Jurkat, Clone E6-1 (cell line): ENCODE data around the gene DNASE2. TPM values are rescaled to one million over a fixed set of nuclear protein-coding genes. Genes with fewer than 3 reads are reported as not detected.
"Not testable (repeated sequence)": the region's sequence is repeated elsewhere in the genome, so short reads cannot be mapped to it uniquely, and the experiment has no call there.

ENCODE experiments used
- DNase-seq: peaks from one replicate; pipeline ENCODE4 v3.0.0-alpha.2; 2011; ENCODE audit warnings: low read depth, low spot score
- H3K4me3 ChIP-seq: 2 replicates; pipeline ENCODE4 v1.5.1; 2011; ENCODE audit warnings: mild to moderate bottlenecking, low read length, control low read depth, moderate library complexity
- polyA plus RNA-seq: library from polyadenylated mRNA; unstranded; fragments of >200 nt; gene quantifications from one replicate; pipeline ENCODE4 v1.2.1, GENCODE V29; 2012; ENCODE audit warnings: missing spikeins; ENCODE audit not compliant: insufficient read length, insufficient read depth

The DNASE2 gene, protein sequence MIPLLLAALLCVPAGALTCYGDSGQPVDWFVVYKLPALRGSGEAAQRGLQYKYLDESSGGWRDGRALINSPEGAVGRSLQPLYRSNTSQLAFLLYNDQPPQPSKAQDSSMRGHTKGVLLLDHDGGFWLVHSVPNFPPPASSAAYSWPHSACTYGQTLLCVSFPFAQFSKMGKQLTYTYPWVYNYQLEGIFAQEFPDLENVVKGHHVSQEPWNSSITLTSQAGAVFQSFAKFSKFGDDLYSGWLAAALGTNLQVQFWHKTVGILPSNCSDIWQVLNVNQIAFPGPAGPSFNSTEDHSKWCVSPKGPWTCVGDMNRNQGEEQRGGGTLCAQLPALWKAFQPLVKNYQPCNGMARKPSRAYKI
- polyA plus RNA-seq: 4.4 TPM

DNA sequence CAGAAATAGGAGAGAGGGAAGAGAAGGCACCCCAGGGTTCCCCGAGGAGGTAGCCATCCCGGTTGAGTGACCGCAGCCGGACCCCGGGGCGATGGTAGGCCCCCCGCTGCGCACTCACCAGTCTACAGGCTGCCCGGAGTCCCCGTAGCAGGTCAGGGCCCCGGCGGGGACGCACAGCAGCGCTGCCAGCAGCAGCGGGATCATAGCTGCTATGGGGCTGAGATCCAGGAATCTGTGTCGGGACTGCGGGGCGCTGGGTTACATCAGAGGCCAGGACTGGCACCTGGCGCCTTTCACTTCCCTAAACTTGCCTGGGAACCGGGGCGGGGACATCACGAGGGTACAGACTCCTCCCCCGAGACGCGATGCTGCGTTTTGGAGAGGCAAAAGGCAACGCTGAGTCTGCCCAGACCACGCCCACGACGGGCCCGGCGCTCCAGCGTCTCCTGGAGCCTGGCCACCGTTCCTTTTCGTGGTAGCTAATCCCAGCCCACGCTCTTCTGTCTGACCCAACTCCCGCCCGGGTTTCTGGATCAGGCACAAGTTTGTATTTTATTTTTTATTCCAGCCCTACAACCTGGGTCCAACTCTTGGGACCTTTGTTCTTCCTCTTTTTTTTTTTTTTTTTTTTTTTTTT lies at the start of gene DNASE2:
TSS of gene DNASE2 (minus strand) at position 278 of the 637 bp plus-strand sequence. CDS start at position 204, 74 bp downstream.
- H3K4me3 ChIP-seq: peak within 1 kb of the TSS; percentile 75
- DNase-seq: peak; percentile 88

DNA sequence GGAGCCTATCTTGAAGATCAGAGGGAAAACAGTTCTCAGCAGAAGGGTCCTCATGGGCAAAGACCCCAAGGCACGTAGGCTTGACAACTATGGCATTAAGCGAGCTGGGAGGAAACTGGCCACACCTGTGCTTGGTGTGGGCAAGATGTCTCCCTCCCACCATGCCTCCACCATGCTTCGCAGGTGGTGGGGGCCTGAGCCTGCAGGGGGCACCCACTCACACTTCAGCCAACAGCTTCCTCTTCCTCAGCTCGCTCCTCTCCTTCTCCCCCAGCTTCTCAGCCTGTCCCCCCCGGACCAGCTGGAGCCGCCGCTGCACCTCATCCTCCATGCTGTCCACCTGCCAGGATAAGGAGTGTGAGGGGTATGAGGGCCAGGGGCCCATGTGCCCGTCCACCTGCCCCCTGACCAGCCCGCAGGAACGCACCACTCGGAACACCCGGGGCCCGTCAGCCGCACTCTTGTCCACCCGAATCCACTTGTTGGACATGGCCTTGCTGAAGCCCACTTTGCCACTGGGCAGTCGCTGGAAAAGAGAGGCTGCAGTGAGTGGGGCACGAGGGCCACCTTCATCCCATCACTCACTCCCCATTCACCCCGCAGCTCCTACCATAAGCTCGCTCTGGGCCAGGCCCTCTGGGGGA lies 48.9 kb upstream of the DNASE2 start:
- H3K4me3 ChIP-seq: no peak overlapping the region
- no peak for DNase-seq

DNA sequence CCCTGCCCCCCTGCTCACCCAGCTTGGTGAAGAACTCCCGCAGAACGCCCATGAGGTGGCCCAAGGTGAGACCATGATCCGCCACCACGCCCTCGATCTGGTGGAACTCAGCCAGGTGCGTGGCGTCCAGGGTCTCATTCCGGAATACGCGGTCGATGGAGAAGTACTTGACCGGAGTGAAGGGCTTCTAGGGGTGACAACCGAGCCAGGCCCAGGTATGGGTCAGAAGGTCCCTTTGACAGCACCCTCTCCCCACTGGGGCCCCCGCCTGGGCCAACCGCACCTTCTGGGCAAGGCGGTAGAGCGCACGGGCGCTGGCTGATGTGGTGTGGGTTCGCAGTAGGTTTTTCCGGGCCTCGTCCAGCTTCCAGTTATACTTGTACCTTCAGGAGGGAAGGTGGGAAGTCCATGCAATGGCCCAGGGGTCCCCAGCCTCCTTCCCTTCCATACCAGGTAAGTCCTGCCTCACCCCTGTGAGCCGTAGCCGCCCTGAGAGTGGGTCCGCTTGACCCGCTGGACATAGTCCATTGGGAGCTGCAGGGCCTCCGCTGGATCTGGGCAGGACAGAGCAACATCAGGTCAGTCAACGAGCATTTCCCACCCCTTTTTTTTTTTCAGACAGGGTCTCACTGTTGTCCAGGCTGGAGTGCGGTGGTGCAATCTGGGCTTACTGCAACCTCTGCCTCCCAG lies 43.5 kb upstream of the DNASE2 start:
- no peak for DNase-seq
- no peak overlapping the region for H3K4me3 ChIP-seq

DNA sequence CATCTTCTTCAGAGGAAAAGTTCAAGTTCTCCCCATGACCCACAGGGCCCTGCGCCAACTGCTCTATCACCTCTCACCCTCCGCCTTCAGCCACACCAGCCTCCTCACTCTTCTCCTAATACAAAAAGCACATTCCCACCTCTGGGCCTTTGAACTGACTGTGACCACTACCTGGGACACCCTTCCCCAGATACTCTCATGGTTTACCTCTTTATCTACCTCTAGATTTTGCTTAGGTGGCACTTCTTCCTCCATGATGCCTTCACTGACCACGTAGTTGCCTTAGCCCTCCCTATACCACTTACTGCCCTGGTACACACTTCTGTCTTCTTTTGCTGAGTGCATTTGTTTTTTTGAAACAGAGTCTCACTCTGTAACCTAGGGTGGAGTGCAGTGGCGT lies 41.7 kb upstream of the DNASE2 start:
- H3K4me3 ChIP-seq: no peak overlapping the region
- DNase-seq: no peak

DNA sequence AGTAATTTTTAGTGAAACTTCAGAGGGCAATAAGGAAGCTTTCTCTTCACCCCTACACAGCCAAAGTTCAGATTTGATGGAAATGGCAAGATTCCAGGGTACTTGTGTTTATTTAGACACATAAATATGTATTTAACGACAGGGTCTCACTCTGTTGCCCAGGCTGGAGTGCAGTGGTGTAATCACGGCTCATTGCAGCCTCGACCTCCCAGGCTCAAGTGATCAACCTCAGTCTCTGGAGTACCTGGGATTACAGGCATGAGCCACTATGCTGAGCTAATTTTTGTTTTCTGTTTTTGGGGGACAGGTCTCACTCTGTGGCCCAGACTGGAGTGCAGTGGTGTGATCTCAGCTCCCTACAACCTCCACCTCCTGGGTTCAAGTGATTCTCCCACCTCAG lies 39.8 kb upstream of the DNASE2 start:
- H3K4me3 ChIP-seq: no peak overlapping the region
- DNase-seq: no peak

DNA sequence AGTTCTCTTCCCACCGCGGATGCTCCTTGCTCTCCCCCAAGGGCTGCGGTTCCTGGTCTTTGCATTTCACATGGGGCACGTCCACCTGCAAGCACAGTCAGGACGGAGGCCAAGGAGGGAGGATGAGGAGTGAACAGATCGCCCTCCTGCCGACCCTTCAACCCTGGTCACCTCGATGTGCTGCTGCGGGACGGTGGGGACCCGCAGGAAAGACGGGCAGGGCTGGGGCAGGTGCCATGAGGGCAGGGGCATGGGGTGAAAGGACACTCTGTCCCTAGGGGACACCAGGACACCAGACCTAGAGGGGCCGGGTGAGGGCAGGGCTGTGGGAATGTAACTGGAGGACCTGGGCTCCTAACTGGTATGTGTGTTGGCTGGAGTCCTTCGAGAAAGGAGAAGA lies 37.0 kb upstream of the DNASE2 start:
- DNase-seq: no peak
- H3K4me3 ChIP-seq: no peak overlapping the region; the same call in 1 of the 2 replicates

DNA sequence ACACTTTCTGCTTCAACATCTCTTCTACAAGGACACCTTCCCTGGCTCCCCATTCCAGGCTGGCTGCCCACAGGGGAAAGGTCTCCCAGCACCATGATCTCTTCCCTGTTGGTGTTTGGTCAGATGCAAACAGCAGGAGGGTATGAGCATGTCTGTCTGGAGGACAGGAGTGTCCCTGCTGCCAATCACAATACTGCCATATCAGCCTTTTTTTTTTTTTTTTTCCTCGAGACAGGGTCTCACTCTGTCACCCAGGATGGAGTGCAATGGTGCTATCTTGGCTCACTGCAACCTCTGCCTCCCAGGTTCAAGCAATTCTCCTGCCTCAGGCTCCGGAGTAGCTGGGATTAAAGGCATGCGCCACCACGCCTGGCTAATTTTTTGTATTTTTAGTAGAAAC lies 34.6 kb upstream of the DNASE2 start:
- not testable (repeated sequence) for H3K4me3 ChIP-seq, DNase-seq

DNA sequence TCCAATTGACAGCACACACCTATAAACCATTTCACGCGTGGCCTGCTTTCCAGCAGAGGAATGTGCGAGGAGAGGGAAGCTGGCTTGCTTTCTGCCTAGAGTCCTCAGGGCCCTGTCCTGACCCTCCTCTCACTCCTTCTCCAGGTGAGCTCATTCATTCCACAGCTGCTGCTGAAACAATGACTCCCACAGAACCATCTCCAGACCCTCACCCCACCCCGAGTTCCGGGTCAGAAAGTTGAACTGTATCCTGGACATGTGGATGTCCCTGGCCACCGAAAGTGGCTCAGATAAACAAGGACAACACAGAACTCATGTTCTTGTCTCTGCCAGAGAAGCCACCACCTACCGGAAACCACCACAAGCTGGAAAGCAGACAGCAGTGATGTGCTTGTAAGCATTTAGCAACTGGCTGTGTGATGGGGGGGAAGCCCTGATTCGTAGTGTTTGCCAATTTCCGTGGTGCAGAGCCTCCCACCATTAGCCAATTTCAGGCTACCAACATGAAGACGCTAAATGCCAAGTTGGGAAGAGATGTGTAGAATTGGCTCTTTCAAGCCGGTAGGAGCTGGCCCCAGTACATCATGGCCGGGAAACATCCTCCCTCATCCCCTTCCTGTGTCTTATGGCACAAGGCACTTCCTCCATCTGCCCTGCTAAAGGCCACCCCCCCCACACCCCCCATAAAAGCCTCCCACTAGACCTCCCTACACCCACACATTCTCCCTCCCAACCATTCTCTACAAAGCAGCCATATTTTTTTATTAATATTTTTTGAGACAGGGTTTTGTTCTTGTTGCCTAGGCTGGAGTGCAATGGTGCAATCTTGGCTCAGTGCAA lies 32.8 kb upstream of the DNASE2 start:
- H3K4me3 ChIP-seq: peak overlapping the region; percentile 47
- DNase-seq: peak; percentile 92

DNA sequence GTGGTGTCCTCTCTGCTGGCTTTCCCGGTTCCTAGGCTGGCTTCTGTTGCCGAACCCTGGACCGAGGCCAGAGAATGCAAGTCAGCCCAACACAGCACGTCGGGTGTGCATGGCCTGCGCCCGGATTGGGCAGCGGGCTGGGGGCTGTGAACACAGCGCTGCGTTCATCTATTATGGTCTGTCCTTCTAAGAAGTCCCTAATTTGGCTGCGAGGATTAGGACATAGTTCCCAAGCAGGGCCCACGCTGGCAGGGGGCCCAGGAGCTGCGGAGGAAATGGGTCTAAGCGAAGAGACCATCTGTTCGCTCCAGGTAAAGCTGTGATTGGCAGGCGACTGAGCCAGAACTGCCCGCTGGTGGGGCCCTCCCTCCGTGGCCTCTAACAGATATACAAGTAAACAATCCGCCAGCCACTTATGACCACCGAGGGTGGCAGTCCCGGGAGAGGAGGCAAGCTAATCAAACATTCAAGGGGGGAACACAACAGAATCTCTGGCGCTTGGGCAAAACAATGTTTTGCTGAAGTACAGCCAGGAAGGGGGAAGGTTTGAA lies 31.8 kb upstream of the DNASE2 start:
- DNase-seq: no peak
- H3K4me3 ChIP-seq: no peak overlapping the region

DNA sequence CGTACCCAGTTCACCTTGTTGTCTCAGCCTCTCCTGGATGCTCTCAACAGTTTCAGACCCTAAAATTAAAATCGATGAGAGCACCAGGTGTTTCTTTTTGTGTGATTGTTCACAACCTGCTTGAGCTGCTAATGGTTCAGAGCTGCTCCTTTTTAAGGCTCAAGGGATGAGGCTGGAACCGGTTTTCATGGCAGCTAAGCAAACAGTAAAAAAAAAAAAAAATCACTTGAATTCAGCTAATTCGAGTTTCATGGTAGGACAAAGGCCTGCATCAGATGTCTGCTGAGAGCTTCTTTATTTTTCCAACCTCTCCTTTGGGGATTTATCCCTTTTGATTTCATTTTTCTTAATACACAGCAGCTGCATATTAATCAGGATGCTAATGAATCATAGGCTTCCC lies 31.3 kb upstream of the DNASE2 start:
- no peak overlapping the region for H3K4me3 ChIP-seq
- DNase-seq: no peak

DNA sequence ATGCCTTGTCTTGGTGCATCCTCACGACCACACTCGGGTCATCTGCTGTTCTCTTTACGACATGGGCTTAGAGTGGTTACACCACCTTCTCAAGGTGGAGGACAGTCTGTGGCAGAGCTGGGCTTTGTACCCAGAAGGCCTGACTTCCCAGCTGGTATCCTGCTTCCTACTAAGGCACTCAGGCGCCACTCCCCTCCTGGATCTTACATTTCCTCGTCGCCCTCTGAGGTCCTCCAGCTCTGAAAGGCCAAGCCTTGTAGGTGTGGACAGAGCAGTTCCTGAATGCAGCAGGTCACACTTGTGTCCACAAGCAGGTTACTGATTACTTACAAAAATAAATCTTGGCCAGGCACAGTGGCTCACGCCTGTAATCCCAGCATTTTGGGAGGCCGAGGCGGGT lies 25.9 kb upstream of the DNASE2 start:
- no peak for DNase-seq
- no peak overlapping the region for H3K4me3 ChIP-seq

DNA sequence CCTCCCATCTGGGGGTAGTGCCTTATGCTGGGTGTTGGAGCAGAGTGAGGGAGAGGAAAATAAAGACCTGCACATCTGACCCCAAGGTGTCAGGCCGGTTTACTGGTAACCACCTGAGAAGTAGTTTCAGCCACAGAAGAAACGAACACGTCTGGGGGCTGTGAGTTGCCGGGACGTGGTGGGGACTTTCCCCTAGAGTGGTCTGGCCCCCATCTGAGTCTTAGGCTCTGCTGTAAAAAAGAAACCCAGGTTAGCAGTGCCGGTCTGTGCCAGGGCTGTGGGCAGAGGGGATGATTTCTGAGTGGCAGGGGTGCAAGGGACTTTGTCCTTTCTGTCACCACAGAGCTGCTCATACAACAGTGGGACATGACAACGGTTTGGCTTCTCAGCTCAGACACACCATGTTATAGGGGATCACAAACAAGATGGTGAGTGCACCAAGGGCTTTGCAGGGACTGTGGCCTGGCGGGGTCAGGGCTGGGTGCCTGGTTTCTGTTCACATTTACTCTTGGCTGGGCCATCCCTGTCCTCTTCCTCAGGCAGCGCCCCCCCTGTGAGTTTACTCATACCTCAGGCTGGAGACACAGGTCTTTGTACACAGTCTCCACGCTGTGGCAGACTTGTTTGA lies 18.8 kb upstream of the DNASE2 start:
- H3K4me3 ChIP-seq: no peak overlapping the region
- DNase-seq: no peak

DNA sequence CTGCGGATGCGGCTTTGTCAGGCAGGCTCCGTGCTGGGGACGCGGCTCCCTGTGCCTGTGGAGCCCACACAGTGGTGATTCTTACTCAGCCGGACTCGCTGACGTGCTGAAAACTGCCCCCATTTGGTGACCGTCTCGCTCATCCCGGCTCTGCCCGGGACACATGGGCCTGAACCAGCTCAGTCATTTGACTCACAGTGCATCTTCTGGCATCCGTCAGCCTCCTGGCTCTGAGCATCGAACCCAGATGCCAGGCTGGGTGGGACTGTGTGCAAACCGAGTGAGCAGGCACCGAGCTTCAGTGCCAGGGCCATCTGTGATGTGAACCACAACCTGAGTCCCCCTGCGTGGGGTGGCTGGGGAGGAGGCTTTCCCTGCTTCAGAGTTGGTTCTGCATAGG lies 15.2 kb upstream of the DNASE2 start:
- DNase-seq: no peak

DNA sequence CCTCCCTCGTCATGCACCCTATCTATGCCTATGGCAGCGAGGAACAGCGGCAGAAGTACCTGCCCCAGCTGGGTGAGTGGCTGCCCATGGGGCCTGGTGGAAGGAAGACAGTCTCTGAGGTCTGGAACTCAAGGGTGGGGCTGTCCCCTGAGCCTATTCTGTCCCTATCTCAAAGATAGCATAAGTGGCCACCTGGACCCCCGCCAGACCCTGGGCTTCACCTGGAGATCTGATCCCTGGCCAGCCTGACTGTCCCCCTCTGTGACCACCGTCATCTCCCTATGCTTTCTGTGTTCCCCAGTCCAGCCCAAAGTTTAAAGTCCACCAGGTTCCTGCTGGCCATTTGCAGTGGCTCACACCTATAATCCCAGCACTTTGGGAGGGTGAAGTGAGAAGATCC lies 12.3 kb upstream of the DNASE2 start:
- no peak overlapping the region for H3K4me3 ChIP-seq
- DNase-seq: no peak

More for the DNA sequence above, 15.2 kb upstream of the DNASE2 start:
- no peak overlapping the region for H3K4me3 ChIP-seq

DNA sequence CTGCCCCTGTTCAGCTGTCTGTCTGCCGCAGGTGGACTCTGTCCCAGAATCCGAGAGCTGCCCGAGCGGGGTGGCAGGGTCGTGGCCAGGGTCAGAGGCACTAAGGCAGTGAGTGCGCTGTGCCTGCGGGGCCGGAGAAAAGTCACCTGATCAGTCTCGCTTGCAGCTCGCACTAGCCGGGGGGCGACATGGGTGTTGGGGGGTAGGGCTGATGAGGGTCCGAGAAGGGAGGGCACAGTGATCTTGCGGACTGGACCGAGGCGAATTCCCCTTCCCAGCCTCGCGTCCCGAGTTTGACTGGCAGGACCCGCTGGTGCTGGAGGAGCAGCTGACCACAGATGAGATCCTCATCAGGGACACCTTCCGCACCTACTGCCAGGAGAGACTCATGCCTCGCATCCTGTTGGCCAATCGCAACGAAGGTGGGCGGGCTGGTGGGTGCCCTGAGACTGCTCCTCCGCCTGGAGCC lies 10.3 kb upstream of the DNASE2 start:
- no peak for DNase-seq

DNA sequence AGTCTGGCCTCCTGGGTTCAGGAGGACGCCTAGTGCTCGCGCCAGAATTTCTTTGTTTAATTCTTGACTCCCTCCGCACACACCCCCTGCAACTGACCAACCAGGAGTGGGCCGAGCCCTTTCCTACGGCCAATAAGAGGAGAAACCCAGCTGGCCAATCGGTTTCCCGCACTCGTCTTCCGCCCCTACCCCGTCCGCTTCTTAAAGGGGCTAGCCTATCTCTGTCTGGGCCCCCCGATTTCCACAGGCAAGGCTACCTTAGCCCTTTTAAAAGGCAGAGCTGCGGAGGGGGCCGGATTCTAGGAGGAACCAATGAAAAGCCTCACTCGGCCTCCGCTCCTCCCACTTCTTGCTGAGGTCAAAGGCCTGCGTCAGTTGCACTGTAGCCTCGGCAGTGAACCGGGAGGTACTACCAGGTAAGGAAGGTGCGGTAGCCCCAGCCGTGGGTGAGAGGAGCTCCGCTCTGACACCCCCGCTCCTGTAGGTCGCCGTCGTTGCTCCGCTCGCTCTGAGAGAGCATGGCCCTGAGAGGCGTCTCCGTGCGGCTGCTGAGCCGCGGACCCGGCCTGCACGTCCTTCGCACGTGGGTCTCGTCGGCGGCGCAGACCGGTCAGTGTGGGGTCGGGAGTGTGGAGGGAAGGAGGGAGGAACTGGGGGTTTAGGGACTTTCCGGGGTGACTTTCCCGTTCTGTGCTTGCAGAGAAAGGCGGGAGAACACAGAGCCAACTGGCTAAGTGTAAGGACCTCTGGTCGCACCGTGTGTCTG lies 9.7 kb upstream of the DNASE2 start, which contains the start of gene GCDH:
TSS of gene GCDH (plus strand) at position 374 of the 766 bp plus-strand sequence. CDS start at position 519, 145 bp downstream.
- H3K4me3 ChIP-seq: peak within 1 kb of the TSS; percentile 97
- peak; percentile 99 for DNase-seq

More for the DNA sequence above, 10.3 kb upstream of the DNASE2 start:
- H3K4me3 ChIP-seq: peak overlapping the region; percentile 97

DNA sequence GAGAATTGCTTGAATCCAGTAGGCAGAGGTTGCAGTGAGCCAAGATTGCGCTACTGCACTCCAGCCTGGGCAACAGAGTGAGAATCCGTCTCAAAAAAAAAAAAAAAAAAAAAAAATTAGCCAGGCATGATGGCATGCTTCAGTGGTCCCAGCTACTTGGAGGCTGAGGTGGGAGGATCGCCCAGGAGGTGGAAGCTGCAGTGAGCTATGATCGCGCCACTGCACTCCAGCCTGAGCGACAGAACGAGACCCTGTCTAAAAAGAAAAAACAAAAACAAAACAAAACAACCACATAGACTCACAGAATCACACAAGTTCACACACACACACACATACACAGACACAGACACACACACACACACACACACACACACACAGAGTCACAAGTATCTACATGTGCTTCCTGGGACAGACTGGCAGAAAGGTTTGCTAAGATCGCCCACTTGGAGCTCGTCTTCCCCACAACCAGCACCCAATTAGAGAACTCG lies 9.1 kb upstream of the DNASE2 start:
- DNase-seq: not testable (repeated sequence)

More for the DNA sequence above, 9.1 kb upstream of the DNASE2 start:
- peak overlapping the region; percentile 97 for H3K4me3 ChIP-seq
